Measurements from ENCODE around the gene CCL2.

DNA sequence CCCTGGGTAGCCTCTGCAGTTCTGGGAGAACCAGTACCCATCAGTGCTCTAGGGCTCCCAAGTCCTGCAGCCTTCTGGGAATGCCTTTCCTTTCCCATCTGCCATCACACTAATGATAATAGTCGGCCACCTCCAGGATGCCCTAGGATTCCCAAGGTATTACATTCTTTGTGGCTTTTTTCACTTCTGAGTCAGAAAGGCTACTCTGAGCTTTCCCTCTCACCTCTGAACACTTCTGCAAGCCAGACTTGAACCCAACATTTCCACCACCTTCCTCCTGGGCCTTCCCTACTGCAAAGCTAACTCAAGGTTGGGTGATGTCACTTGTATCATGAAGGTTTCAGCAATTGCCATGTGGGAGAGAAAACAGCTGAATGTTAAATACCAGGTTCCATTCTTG is 49.7 kb upstream of the CCL2 start:
- TF ChIP-seq POLR2A (IDR thresholded peaks at IDR 0.05; ENCODE audit: control extremely low read depth in 1 of 2, low read depth in 2 of 2, low read length in 2 of 2) (no peak), SRF (IDR thresholded peaks at IDR 0.05; ENCODE audit: low read depth, low read length) (no peak), TBP (IDR thresholded peaks at IDR 0.05; ENCODE audit: low read depth, low read length) (no peak), SAP30 (IDR thresholded peaks at IDR 0.05; ENCODE audit: insufficient read depth, insufficient replicate concordance, low read length) (no peak), BRCA1 (IDR thresholded peaks at IDR 0.05; ENCODE audit: low read depth, low read length) (no peak), RBBP5 (IDR thresholded peaks at IDR 0.05; ENCODE audit: borderline replicate concordance, low read depth, low read length) (no peak), CBX5 (IDR thresholded peaks at IDR 0.05; ENCODE audit: low read depth, low read length) (no peak), ZNF274 (IDR thresholded peaks at IDR 0.05; ENCODE audit: borderline replicate concordance, extremely low read depth, low read length) (no peak), CTCF (IDR thresholded peaks at IDR 0.05; ENCODE audit: control extremely low read depth in 1 of 3, insufficient read depth in 1 of 3, low read depth in 1 of 3, low read length in 3 of 3) (no peak), TCF12 (IDR thresholded peaks at IDR 0.05; ENCODE audit: low read depth, low read length) (no peak), EP300 (IDR thresholded peaks at IDR 0.05; ENCODE audit: borderline replicate concordance in 1 of 2, low read depth in 2 of 2, low read length in 2 of 2) (no peak), MAFK (IDR thresholded peaks at IDR 0.05; ENCODE audit: low read depth, low read length) (no peak)
